Mesodermal cell (in vitro differentiated cells): ENCODE data around the gene GNA12.

Experiments used
- H3K27ac ChIP-seq: 2 replicates; pipeline ENCODE4 v1.7.0; 2013; ENCODE audit warnings: mild to moderate bottlenecking, low read depth, low read length, moderate library complexity; ENCODE audit not compliant: severe bottlenecking
- H3K36me3 ChIP-seq: 2 replicates; pipeline ENCODE4 v1.7.1; 2013; ENCODE audit warnings: mild to moderate bottlenecking, low read length, moderate library complexity; ENCODE audit not compliant: control insufficient read depth, insufficient read depth
- H3K4me1 ChIP-seq: one replicate; pipeline ENCODE4 v1.7.1; 2013; ENCODE audit warnings: mild to moderate bottlenecking, low read length; ENCODE audit not compliant: insufficient read depth, control insufficient read depth, poor library complexity, severe bottlenecking
- H3K4me3 ChIP-seq: 2 replicates; pipeline ENCODE4 v1.7.0; 2013; ENCODE audit warnings: low read length, control low read depth, mild to moderate bottlenecking; ENCODE audit not compliant: insufficient read depth, poor library complexity, severe bottlenecking; ENCODE audit errors: extremely low read depth
- H3K9me3 ChIP-seq: 2 replicates; pipeline ENCODE4 v1.7.1; 2013; ENCODE audit warnings: mild to moderate bottlenecking, low read length, moderate library complexity; ENCODE audit not compliant: control insufficient read depth
- WGBS, 2 experiments: methylation state at CpG; one replicate each; pipeline ENCODE4 v1.1.5; 2013; ENCODE audit warnings: missing lambda C conversion rate in 2 of 2; ENCODE audit not compliant: insufficient coverage in 2 of 2; 5-methylcytosine and 5-hydroxymethylcytosine counted together

Gene GNA12

DNA sequence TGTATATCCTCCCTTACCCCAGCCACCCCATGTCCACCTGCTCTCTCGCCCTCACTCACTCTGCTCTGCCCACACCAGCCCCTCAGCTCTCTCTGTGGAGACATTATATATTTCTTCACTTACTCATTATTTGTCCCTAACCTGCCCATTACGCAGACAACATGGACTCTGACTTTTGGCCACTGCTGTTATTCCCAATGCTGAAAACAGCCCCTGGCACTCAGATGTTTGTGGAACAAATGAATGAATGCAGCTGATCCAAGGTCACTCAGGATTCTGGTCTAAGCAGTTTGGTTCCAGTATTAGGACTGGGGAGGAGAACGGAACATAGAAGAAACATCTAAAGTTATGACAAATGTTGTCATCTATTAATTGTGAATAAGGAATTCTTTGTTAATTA is 26.7 kb downstream of the GNA12 start:
- Histone ChIP-seq H3K27ac (no peak overlapping the region), H3K9me3 (no peaks in the 10 kb centered on the region), H3K36me3 (peaks cover 12% of the 10 kb centered on the region), H3K4me3 (no peak overlapping the region), H3K4me1 (peaks cover 38% of the 10 kb centered on the region)
- WGBS, 2 experiments = 88 to 93% methylated on average over 1 of the region's 3 CpGs

DNA sequence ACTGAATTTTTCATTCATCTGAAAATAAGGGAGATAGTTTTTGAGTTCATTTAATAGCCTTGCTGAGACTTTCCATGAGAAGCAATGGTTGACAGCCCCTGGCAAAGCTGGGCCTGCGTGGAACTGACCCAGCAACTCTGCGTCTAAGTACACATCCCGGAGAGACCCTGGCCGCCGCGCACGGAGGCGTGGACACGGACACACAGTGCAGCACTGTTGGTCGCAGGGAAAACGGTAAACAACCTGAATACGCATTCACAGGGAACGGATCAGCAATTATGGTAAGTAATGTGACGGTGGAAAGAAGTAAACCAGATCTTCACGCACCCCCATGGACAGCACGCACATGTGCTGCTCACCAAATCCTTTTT is 28.2 kb downstream of the GNA12 start:
- WGBS, 2 experiments = 90% methylated on average over 16 of the region's 16 CpGs
- Histone ChIP-seq H3K36me3 (peaks cover 9% of the 10 kb centered on the region), H3K4me3 (no peak overlapping the region), H3K4me1 (peaks cover 23% of the 10 kb centered on the region), H3K27ac (peak overlapping the region; percentile 71), H3K9me3 (no peaks in the 10 kb centered on the region)

DNA sequence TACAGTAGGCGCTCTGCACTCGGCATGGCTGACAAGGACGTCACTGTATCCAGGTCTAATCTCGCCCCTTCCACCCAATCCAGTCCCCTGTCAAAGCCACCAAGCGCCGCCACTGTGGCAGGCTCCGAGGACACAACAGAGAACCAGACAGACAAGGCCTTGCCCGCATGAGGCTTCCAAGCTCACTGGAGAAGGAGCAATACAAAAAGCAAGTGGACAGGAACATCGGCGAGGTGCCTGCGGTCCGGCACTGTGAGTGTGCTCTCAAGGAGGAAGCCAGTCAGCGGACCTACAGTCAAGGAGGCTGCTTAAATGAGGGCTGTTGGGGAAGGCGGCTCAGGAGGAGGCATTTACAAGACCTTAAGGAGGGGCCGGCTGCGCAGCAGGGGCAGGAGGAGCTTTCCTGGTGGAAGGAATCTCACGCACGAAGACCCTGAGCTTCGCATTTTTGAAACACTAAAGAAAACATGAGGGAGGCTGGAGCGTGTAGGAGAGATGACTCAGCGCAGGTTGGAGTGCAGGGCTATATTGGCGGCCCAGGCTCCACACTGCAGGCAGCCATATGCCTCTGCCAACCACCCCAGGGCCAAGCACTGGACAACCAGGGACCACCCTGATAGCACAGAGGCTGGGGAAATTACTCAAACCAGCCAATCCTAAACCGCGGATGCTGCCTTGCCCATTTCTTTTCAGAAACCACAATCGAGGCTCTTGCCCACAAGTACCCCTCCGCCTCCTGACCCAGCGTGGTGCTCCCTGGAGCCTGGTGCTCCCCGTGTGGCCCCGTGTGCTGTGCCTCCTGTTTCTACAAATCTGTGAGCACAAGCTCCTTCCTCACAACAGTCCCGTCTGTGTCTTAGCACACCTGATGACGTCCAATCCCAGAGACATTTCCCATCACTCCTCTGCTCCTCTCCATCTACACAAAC is 28.9 kb downstream of the GNA12 start:
- no peak overlapping the region for H3K4me3 ChIP-seq
- H3K4me1 ChIP-seq = peaks cover 23% of the 10 kb centered on the region
- 57 to 64% methylated on average over 26 to 30 of the region's 31 CpGs for WGBS, 2 experiments
- H3K27ac ChIP-seq = peak overlapping the region; percentile 71
- H3K9me3 ChIP-seq = no peaks in the 10 kb centered on the region
- H3K36me3 ChIP-seq = peaks cover 9% of the 10 kb centered on the region

DNA sequence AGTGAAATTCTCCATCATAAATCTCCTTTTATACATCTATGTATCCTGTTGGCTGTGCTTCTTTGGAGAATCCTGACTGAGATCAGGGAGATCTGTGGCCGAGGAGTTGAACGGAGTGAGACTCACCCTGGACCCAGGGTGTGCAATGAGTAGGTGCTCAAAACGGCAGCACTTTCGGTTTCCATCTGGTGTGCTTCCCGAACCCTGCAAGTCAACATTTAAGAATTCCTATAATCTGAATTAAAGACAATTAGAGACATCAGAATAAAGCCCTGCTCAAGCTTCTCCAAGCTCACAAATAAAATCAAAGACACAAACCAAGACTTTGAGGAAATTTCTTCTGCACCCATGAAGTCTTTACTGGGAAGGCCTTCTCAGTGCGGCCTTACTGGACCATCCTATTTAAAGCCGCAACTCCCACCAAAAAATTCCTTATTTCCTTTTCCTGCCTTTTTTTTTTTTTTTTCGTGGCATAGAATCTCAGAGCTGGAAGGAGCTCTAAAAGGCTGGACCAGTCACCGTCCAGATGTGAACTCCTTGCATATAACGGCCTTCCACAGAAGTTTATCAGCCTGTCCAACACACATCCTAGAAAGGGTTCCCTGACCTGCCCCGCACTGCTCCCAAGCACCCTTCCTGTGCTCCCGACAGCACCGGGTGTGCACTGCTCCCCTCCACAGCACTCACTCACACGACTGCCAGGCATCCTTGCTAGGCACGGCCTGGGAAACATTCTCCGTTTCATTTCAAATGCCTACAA is 29.7 kb downstream of the GNA12 start:
- no peaks in the 10 kb centered on the region for H3K9me3 ChIP-seq
- H3K4me1 ChIP-seq = peaks cover 23% of the 10 kb centered on the region
- peak overlapping the region; percentile 71 for H3K27ac ChIP-seq
- H3K4me3 ChIP-seq = no peak overlapping the region
- H3K36me3 ChIP-seq = peaks cover 9% of the 10 kb centered on the region
- WGBS, 2 experiments = 89 to 96% methylated on average over 12 of the region's 16 CpGs

DNA sequence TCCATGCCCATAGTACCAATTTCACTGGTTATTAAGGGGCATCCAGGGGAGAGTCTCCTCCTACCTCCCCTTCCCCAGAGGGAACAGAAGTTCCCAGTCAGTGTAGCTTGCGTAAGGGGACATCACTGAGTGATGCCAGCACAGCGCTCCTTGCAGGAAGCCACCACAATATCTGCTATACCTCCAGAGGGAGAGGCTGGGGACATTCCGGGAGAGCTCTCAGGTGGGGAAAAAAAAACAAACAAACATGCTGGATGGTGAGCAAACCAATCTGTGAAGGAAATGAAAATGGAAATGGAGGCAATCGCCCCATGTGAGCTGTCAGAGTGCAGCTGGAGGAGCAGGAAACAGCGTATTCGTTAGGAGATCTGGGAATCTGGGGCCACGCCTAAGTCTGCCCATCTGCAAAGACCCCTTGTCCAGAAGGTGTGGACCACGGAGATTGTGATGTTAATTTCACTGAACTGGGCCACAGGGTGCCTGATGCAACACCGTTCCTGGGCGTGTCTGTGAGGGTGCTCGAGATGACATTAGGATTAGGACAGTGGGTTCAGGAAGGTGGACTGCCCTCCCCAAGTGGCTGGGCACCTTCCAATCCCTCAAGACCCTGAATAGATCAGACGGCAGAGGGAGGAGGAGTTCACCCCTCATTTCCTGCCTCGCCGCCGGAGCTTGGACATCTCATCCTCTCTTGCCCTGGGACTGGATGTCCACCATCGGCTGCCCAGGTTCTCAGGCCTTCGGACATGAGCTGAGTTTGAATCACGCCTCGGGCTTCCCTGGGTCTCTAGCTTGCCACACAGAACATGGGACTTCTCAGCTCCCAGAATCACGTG is 30.5 kb downstream of the GNA12 start:
- peaks cover 16% of the 10 kb centered on the region for H3K4me1 ChIP-seq
- 93% methylated on average over 10 to 13 of the region's 20 CpGs for WGBS, 2 experiments
- no peak overlapping the region for H3K27ac ChIP-seq
- H3K4me3 ChIP-seq = no peak overlapping the region
- peaks cover 9% of the 10 kb centered on the region for H3K36me3 ChIP-seq
- H3K9me3 ChIP-seq = no peaks in the 10 kb centered on the region

DNA sequence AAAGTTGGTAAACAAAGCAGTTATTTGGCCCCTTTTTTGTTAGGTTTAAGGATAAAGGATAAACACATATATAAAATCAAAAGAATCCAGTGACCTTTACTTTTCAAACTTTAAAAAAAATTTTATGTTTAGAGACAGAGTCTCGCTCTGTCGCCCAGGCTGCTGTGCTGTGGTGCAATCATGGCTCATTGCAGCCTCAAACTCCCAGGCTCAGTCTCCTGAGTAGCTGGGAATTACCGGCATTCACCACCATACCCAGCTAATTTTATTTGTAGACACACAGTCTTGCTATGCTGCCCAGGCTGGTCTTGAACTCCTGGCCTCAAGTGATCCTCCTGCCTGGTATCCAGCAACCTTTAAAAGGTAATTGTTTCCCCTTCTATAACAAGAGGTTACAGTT is 31.3 kb downstream of the GNA12 start:
- Histone ChIP-seq H3K36me3 (peaks cover 9% of the 10 kb centered on the region), H3K9me3 (no peaks in the 10 kb centered on the region), H3K4me3 (no peak overlapping the region), H3K4me1 (peaks cover 16% of the 10 kb centered on the region), H3K27ac (no peak overlapping the region)
- 86 to 89% methylated on average over 3 of the region's 3 CpGs for WGBS, 2 experiments

DNA sequence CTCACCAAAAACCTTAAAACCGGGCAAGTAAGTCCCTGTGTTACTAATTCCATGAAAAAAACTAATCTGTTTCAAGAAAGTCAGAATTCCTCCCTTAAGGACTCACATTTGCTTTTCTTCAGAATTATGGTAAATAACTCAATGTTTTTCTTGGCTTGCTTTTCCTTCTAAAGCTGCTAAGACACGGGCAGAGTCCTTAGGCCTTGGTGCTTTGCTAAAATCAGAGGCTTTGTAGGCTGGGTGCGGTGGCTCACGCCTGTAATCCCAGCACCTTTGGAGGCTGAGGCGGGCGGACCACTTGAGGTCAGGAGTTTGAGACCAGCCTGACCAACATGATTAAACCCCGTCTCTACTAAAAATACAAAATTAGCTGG is 32.0 kb downstream of the GNA12 start:
- no peak overlapping the region for H3K4me3 ChIP-seq
- WGBS, 2 experiments = 80 to 88% methylated on average over 4 to 5 of the region's 7 CpGs
- H3K36me3 ChIP-seq = peaks cover 9% of the 10 kb centered on the region
- H3K4me1 ChIP-seq = peaks cover 16% of the 10 kb centered on the region
- H3K27ac ChIP-seq = no peak overlapping the region
- no peaks in the 10 kb centered on the region for H3K9me3 ChIP-seq

DNA sequence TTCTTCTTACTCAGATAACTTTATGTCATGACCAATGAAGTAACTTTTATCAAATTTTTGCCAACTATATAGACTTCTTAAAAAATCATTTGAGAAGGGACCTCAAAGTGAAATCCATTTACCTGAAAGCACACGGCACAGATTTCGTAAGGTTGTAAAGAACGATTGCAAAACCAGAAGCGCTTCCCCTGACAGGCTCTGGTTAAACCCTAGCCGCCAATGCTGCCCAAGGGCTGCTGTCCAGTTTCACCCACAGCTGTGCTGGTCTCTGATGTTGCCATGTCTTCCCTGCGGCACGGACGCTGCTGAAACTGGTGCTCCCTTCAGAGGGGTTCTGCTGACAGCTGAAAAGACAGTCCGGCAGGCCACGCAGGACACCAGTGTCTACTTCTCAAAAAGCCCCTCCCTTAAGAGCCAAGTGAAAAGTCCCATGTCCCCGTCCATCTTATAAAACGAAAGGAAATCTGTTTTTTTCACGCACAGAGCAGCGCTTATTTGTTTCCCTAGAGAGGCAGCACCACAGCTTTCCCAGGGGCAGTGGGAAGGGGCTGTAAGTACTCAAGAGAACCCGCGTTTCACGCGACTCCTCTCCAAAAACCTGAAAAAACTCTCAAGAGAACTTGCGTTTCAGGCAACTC is 32.5 kb downstream of the GNA12 start:
- Histone ChIP-seq H3K4me1 (peaks cover 16% of the 10 kb centered on the region), H3K36me3 (peaks cover 9% of the 10 kb centered on the region), H3K9me3 (no peaks in the 10 kb centered on the region), H3K27ac (no peak overlapping the region), H3K4me3 (no peak overlapping the region)
- 96 to 98% methylated on average over 17 of the region's 19 CpGs for WGBS, 2 experiments

DNA sequence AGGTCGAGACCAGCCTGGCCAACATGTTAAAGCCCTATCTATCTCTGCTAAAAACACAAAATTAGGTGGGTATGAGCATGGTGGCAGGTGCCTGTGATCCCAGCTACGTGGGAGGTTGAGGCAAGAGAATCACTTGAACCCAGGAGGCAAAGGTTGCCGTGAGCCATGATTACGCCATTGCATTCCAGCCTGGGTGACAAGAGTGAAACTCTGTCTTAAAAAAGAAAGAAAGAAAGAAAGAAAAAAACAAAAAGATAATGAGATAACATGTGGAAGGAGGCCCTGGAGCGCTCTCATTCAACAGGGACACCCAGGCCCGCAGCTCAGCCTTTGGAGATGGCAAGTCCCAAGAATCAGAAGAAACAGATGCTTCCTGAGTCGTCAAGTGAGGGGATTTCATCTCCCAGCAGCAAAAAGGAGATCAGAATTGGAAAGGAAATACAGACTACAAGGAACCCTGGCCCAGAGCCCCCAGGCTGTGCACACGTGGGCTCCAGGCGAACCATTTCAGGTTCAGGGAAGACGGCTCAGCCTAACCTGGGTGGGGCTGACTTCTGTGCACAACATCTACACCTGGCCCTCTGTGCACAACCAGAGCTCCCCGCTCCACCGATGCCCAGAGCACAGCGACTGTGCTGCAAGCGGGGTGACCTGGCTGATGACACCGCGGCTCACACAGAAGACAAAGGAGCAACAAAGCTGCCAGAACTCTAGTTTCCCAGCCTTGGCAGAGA is 33.3 kb downstream of the GNA12 start:
- H3K4me1 ChIP-seq = peaks cover 15% of the 10 kb centered on the region
- H3K4me3 ChIP-seq = no peak overlapping the region
- 95 to 96% methylated on average over 15 of the region's 16 CpGs for WGBS, 2 experiments
- peaks cover 9% of the 10 kb centered on the region for H3K36me3 ChIP-seq
- no peaks in the 10 kb centered on the region for H3K9me3 ChIP-seq
- no peak overlapping the region for H3K27ac ChIP-seq
